HFF-Myc (cell line): ENCODE measurements around the gene PLSCR1.

Experiments
- DNase-seq: peaks from one replicate; pipeline ENCODE4 v3.0.0-alpha.2; 2011; ENCODE audit warnings: low read depth; ENCODE audit errors: extremely low read depth
- H3K4me3 ChIP-seq: replicated peaks from 2 replicates; pipeline ENCODE4 v1.5.1; 2011; ENCODE audit warnings: low read depth, mild to moderate bottlenecking, control low read depth, low read length
- CTCF ChIP-seq: IDR thresholded peaks from 2 replicates; pipeline ENCODE4 v1.5.1; 2012; ENCODE audit warnings: mild to moderate bottlenecking, low read depth, low read length, control low read depth; ENCODE audit errors: missing control alignments

Gene PLSCR1

GRCh38 chr3:146468234-146468633, 76.2 kb downstream of the PLSCR1 start:
- DNase-seq: no peak
- TF ChIP-seq CTCF: no peak

GRCh38 chr3:146466604-146467003, 77.8 kb downstream of the PLSCR1 start:
- DNase-seq: no peak
- H3K4me3 ChIP-seq: no peak overlapping the region
- no peak for TF ChIP-seq CTCF

More at GRCh38 chr3:146468234-146468633, 76.2 kb downstream of the PLSCR1 start:
- H3K4me3 ChIP-seq: no peak overlapping the region

GRCh38 chr3:146465693-146466465, 78.5 kb downstream of the PLSCR1 start:
- no peak overlapping the region for H3K4me3 ChIP-seq
- TF ChIP-seq CTCF: no peak
- no peak for DNase-seq
